Adrenal gland (tissue), 5 donors: ENCODE data around the gene PTPRN2.

Source experiments
- POLR2A ChIP-seq, 2 donors: fragments of 450-650 bp; IDR thresholded peaks; one replicate each; pipeline ENCODE4 v1.6.1; 2017; ENCODE audit warnings: antibody characterized with exemption in 2 of 2, mild to moderate bottlenecking in 2 of 2, moderate library complexity in 1 of 2
- TF ChIP-seq, protein P1 (sequence below), 6 experiments: fragments of 450-650 bp in 4 of 6; fragments of 200-600 bp in 2 of 6; sonication (generic) in 1 of 6; IDR thresholded peaks; 1 replicate in 5 of 6; 2 replicates in 1 of 6; pipeline versions ENCODE4 v1.5.1 to v1.8.0; 2016 to 2021; ENCODE audit warnings: antibody characterized with exemption in 6 of 6, mild to moderate bottlenecking in 2 of 6, moderate library complexity in 1 of 6
- donor health status: DM: no; HTN: no; CAD: no.

GRCh38 chr7:157993406-157994105 is 594.1 kb downstream of the PTPRN2 start:
- TF ChIP-seq POLR2A (IDR thresholded peaks at IDR 0.05): no peak
- TF ChIP-seq, protein P1, sequence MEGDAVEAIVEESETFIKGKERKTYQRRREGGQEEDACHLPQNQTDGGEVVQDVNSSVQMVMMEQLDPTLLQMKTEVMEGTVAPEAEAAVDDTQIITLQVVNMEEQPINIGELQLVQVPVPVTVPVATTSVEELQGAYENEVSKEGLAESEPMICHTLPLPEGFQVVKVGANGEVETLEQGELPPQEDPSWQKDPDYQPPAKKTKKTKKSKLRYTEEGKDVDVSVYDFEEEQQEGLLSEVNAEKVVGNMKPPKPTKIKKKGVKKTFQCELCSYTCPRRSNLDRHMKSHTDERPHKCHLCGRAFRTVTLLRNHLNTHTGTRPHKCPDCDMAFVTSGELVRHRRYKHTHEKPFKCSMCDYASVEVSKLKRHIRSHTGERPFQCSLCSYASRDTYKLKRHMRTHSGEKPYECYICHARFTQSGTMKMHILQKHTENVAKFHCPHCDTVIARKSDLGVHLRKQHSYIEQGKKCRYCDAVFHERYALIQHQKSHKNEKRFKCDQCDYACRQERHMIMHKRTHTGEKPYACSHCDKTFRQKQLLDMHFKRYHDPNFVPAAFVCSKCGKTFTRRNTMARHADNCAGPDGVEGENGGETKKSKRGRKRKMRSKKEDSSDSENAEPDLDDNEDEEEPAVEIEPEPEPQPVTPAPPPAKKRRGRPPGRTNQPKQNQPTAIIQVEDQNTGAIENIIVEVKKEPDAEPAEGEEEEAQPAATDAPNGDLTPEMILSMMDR (IDR thresholded peaks at IDR 0.05): no peak
